HG03575 (cell line): ENCODE measurements around the gene BCAS2.
"Not testable (repeated sequence)": the region's sequence is repeated elsewhere in the genome, so short reads cannot be mapped to it uniquely, and the experiment has no call there.

Source experiments
- ATAC-seq: cut with Tn5 transposase; IDR thresholded peaks from one replicate; pipeline ENCODE4 v1.9.1; 2021; ENCODE audit not compliant: unreplicated experiment, insufficient number of reproducible peaks, low FRiP score; ENCODE audit errors: extremely low read depth

BCAS2 gene

DNA sequence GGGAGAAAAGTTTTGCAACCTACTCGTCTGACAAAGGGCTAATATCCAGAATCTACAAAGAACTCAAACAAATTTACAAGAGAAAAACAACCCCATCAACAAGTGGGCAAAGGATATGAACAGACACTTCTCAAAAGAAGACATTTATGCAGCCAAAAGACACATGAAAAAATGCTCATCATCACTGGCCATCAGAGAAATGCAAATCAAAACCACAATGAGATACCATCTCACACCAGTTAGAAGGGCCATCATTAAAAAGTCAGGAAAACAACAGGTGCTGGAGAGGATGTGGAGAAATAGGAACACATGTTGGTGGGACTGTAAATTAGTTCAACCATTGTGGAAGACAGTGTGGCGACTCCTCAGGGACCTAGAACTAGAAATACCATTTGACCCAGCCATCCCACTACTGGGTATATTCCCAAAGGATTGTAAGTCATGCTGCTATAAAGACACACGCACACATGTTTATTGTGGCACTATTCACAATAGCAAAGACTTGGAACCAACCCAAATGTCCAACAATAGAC is 18.4 kb downstream of the BCAS2 start:
- not testable (repeated sequence) for ATAC-seq

DNA sequence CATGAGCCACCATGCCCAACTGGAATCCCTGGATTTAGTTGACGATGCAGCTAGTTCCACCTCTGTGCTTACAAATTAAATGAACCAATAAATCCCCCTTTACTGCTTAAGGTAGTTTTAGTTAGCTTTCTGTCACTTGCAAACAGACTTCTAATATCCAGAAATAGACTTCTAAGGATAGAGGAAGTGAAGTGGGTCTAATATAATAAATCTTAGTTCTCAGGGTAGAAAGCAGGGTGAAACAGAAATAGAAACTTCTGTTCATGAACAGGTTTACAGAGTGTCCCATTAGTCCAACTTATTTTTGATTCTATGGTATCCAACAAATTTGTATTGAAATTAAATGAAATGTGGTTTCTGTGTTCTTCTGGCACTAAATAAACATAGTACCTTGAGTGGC is 20.1 kb downstream of the BCAS2 start:
- no peak for ATAC-seq

GRCh38 chr1:114559356-114559755 is 22.1 kb downstream of the BCAS2 start:
- no peak for ATAC-seq

GRCh38 chr1:114558544-114558943 is 22.9 kb downstream of the BCAS2 start:
- ATAC-seq, result no peak

GRCh38 chr1:114554577-114554976 is 26.8 kb downstream of the BCAS2 start:
- no peak for ATAC-seq

DNA sequence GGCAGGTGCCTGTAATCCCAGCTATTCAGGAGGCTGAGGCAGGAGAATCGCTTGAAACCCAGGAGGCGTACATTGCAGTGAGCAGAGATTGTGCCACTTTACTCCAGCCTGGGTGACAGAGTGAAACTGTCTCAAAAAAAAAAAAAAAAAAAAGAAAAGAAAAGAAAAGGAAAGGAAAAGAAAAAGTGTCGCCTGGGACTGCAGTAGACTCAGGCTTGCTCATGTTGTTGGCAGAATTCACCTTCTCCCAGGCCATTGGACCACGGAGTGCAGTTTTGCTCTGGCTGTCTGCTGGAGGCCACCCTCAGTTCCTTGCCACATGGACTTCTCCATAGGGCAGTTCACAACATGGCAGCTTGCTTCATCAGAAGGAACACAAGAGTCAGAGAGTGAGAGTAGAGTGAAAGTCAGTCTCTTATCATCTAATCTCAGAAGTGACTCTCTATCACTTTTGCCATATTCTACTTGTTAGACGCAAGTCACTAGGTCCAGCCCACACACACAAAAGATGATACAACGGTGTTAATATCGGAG is 29.2 kb downstream of the BCAS2 start:
- no peak for ATAC-seq

GRCh38 chr1:114551400-114551799 is 30.0 kb downstream of the BCAS2 start:
- no peak for ATAC-seq

GRCh38 chr1:114550336-114550735 is 31.1 kb downstream of the BCAS2 start:
- ATAC-seq, result no peak

GRCh38 chr1:114549137-114549536 is 32.3 kb downstream of the BCAS2 start:
- no peak for ATAC-seq

DNA sequence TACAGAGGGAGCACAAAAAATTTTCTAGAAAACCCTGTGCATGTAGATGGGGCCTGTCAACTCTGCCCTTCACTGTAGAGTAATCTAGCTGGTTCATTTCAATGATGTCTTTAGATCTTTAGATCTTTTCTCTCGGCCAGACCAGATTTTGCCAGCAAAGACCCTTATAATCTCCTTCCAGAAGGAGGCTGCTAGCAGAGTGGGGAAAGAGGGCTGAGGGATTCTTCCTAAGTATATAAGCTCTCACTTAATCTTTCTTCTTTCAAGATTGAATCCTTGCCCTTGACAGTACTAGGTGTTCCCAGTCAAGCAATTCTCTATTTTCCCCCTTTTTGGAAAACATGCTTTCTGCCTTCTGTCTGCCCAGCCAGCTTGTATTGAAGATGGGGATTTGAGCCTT is 34.3 kb downstream of the BCAS2 start:
- no peak for ATAC-seq

DNA sequence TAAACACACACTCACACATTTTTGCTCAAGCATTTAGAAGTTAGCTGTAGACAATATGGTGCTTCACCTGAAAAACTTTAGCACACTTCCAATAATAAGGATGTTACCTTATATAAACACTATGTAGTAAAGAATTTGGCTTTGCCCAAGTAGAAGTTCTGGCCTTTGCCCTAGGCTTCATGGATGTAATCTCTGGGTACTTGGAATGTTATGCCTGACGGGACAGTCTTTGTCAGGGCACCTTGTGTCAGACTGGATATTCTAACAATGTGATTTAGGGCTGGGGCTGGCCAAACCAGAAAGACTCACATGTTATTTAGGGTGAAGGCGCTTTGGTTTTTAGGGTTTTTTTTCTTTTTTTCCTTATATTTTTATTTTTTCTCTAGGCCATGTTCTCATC is 35.6 kb downstream of the BCAS2 start:
- no peak for ATAC-seq

- no peak for ATAC-seq
Measured at GRCh38 chr1:114545315-114545714, 36.1 kb downstream of the BCAS2 start.

DNA sequence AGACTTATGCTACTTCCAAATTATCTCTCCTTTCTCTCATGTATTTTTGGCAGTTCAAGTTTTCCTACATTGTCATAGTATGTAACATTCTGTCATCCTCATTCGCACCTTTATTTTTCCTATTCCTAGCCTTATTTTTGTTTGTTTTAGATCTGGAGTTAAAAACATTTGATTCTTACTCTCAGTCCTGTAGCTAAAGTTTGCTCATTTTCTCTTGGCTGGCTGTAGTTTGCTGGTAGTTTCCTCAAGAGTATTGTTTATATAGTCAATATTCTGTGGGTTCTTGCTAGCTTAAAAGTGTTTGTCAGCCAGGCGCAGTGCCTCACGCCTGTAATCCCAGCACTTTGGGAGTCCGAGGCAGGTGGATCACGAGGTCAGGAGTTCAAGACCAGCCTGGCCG is 40.6 kb downstream of the BCAS2 start:
- no peak for ATAC-seq

GRCh38 chr1:114540272-114540671 is 41.1 kb downstream of the BCAS2 start:
- no peak for ATAC-seq

DNA sequence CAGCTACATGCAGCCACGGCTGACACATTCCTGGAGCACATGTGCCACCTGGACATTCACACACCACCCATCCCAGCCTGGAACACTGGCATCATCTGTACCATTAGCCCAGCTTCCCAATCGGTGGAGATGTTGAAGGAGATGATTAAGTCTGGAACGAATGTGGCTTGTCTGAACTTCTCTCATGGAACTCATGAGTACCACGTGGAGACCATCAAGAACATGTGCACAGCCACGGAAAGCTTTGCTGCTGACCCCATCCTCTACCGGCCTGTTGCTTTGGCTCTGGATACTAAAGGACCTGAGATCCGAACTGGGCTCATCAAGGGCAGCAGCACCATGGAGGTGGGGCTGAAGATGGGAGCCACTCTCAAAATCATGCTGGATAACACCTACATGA is 45.4 kb downstream of the BCAS2 start:
- ATAC-seq, result no peak

DNA sequence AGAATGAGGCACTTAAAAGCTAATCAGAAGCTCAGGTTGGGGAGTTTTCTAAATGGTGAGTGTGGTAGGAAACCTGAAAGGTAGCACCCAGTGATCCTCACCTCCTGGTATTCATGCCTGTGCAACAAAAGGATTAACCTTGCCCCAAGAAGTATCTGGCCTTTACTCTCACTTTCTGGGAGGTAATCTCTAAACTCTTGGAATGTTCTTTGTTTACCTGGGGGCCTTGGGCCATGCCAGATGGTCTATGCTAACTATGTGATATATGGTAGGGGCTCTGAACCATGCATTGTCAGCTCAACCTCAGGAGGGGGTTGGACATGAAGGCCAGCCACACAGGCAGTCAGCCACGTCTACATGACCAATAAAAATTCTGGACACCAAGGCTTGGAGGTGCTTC is 46.0 kb downstream of the BCAS2 start:
- no peak for ATAC-seq

GRCh38 chr1:114531094-114531493 is 50.3 kb downstream of the BCAS2 start:
- ATAC-seq, result no peak

- ATAC-seq, result no peak
Measured at GRCh38 chr1:114530224-114530623, 51.2 kb downstream of the BCAS2 start.

- no peak for ATAC-seq
Measured at GRCh38 chr1:114524944-114525343, 56.5 kb downstream of the BCAS2 start.

- no peak for ATAC-seq
Measured at GRCh38 chr1:114522264-114522575, 59.2 kb downstream of the BCAS2 start.

GRCh38 chr1:114521396-114522263 is 59.8 kb downstream of the BCAS2 start:
- no peak for ATAC-seq
